Pancreas (tissue), 10 donors: ENCODE data around the gene PALM. TPM values are rescaled to one million over a fixed set of nuclear protein-coding genes. Genes with fewer than 3 reads are reported as not detected.

Experiments used
- ATAC-seq, 4 donors: fragments of 200-7000 bp; cut with Tn5 transposase; one replicate each; pipeline versions ENCODE4 v1.8.0 to v1.9.1; 2020; ENCODE audit warnings: mild to moderate bottlenecking in 4 of 4, moderate library complexity in 4 of 4
- DNase-seq, 6 donors: peaks; one replicate each; pipeline ENCODE4 v3.0.0-alpha.2; 2020
- FAIRE-seq: peaks from 2 replicates; lab custom pipeline; 2012; peaks lifted over from hg19 to GRCh38; lab: Jason Lieb, UNC
- H3K27ac ChIP-seq, 4 donors: fragments of 200-600 bp; sonication (generic); 1 replicate in 3 of 4; 2 replicates in 1 of 4; pipeline versions ENCODE4 v1.5.0 to v1.8.0; 2020
- H3K27me3 ChIP-seq, 4 donors: fragments of 200-600 bp; one replicate each; pipeline ENCODE4 v1.8.0; 2021
- H3K36me3 ChIP-seq, 3 donors: fragments of 200-600 bp; sonication (generic) in 1 of 3; one replicate each; pipeline versions ENCODE4 v1.5.0 to v1.8.0; 2020 to 2021
- H3K4me1 ChIP-seq, 3 donors: fragments of 200-600 bp; one replicate each; pipeline ENCODE4 v1.8.0; 2021
- H3K4me3 ChIP-seq, 4 donors: fragments of 200-600 bp; sonication (generic) in 2 of 4; one replicate each; pipeline versions ENCODE4 v1.5.0 to v1.8.0; 2020 to 2021
- H3K9me3 ChIP-seq, 4 donors: fragments of 200-600 bp; one replicate each; pipeline ENCODE4 v1.8.0; 2021
- WGBS, 2 donors: extraction: QIAGEN DNeasy Blood & Tissue Kit; methylation state at CpG; one replicate each; pipeline ENCODE4 v1.1.7; 2013; 5-methylcytosine and 5-hydroxymethylcytosine counted together
- intact Hi-C, 3 donors: fragments of 100-400 bp; cut with DNase I; formaldehyde crosslinking; loops; one replicate each; pipeline versions ENCODE4 v1.11.1 to v1.14.2; 2022
- polyA plus RNA-seq, 2 donors: library from polyadenylated mRNA; stranded (reverse); fragments of 200-250 nt; gene quantifications; one replicate each; pipeline ENCODE4 v1.2.3, GENCODE V29; 2013
- total RNA-seq, 6 donors: library from RNA; stranded (reverse); fragmentation: NEBNext Ultra II Directional in 4 of 6; extraction: Animal tissue kit (Norgen Biotek cat#: 25700) in 4 of 6; gene quantifications; one replicate each; pipeline versions ENCODE4 v1.2.1 to v1.2.4, GENCODE V29; 2021 to 2023
- TF ChIP-seq, protein P1 (sequence below), 4 donors: fragments of 200-600 bp; sonication (generic) in 3 of 4; IDR thresholded peaks; one replicate each; pipeline versions ENCODE4 v1.5.0 to v1.8.0; 2021; ENCODE audit warnings: antibody characterized with exemption in 4 of 4
- donor health status: healthy with polysubstance abuse.
- donor health status: DM: no; HTN: no; CAD: no; lungs with moderate emphysema.
- donor health status: DM: no; HTN: no; CAD: no.
- donor health status: control.
- donor health status: control.
- donor health status: Bipolar disorder and iron deficiency.
- donor health status: DM: yes; HTN: yes; CAD: no.
- donor health status: DM: no; HTN: no; CAD: no.
- donor health status: DM: no; HTN: no; CAD: no.
- donor health status: DM: yes; HTN: yes; CAD: no.

PALM gene
- total and polyA plus RNA-seq, 8 donors, result 3.5 to 12.6 (median 6.2) TPM

DNA sequence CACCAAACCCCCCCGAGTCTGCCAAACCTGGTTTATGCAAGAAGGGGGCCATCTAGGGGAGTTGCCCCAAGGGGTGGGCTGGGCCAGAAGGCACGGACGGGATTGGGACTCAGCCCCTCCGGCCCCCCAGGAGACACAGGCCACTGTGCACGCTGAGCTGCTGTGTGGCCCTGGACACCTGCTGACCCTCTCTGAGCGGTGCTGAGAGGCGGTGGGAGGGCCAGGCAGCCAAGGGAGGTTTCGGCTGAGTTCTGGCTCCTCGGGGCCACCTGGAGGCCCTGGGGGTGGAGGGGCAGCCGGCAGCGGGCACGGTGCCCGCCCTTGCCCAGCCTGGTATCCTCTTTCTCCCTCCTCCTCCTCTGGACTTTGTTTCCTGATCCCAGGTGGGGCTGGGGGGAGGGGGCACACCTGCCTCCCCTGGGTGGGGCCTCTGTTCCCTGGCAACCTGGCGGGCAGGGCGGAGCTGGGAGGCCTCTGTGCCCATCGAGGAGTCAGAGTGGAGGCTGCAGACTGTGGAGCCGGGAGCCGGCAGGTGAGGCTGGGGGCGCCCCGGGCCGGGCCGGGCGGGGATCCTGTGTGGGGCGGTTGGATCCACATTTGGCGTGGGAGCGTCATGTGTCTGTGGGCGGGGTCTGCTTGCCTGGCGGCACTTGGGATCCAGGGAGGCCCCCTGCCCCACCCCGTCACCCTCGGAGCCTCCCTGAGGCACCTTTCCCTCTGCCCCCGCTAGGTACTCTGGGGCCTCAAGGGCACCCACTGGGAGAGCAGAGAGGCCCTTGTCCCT is 42.1 kb downstream of the PALM start, which contains the start of gene MISP:
TSS of gene MISP (plus strand) at position 473 of the 784 bp plus-strand sequence. CDS start 5,835 bp downstream, outside the sequence.
- DNase-seq (peak; percentile 35 to 74 (median 51)), FAIRE-seq (no peak), ATAC-seq (peak; percentile 72 to 78 (median 77))
- H3K4me1 ChIP-seq, result no peaks in the 10 kb centered on the region
- H3K9me3 ChIP-seq, result no peaks in the 10 kb centered on the region
- no peaks in the 10 kb centered on the region for H3K36me3 ChIP-seq
- H3K27me3 ChIP-seq, result no peaks in the 10 kb centered on the region
- TF ChIP-seq, protein P1, sequence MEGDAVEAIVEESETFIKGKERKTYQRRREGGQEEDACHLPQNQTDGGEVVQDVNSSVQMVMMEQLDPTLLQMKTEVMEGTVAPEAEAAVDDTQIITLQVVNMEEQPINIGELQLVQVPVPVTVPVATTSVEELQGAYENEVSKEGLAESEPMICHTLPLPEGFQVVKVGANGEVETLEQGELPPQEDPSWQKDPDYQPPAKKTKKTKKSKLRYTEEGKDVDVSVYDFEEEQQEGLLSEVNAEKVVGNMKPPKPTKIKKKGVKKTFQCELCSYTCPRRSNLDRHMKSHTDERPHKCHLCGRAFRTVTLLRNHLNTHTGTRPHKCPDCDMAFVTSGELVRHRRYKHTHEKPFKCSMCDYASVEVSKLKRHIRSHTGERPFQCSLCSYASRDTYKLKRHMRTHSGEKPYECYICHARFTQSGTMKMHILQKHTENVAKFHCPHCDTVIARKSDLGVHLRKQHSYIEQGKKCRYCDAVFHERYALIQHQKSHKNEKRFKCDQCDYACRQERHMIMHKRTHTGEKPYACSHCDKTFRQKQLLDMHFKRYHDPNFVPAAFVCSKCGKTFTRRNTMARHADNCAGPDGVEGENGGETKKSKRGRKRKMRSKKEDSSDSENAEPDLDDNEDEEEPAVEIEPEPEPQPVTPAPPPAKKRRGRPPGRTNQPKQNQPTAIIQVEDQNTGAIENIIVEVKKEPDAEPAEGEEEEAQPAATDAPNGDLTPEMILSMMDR (IDR thresholded peaks at IDR 0.05), result no peak
- no peak within 1 kb of the TSS for H3K27ac ChIP-seq
- WGBS, 2 donors, result 37 to 39% methylated on average over 26 to 31 of the region's 31 CpGs
- intact Hi-C loops, result no loop called here
- peak within 1 kb of the TSS in 2 of 4 donors; percentile 11 to 20 for H3K4me3 ChIP-seq

- Histone ChIP-seq H3K9me3 (no peaks in the 10 kb centered on the region), H3K27ac (no peak overlapping the region), H3K4me3 (peak overlapping the region in 2 of 4 donors; percentile 11 to 20), H3K36me3 (no peaks in the 10 kb centered on the region), H3K27me3 (no peaks in the 10 kb centered on the region), H3K4me1 (no peaks in the 10 kb centered on the region)
- intact Hi-C loops, result no loop called here
- FAIRE-seq (no peak), ATAC-seq (peak; percentile 19 to 58 (median 38)), DNase-seq (peak in 1 of 6 donors; percentile 38)
- TF ChIP-seq, protein P1 (IDR thresholded peaks at IDR 0.05), result no peak
- 61 to 63% methylated on average over 30 of the region's 30 CpGs for WGBS, 2 donors
Observed at GRCh38 chr19:751501-752341, 43.0 kb downstream of the PALM start.

DNA sequence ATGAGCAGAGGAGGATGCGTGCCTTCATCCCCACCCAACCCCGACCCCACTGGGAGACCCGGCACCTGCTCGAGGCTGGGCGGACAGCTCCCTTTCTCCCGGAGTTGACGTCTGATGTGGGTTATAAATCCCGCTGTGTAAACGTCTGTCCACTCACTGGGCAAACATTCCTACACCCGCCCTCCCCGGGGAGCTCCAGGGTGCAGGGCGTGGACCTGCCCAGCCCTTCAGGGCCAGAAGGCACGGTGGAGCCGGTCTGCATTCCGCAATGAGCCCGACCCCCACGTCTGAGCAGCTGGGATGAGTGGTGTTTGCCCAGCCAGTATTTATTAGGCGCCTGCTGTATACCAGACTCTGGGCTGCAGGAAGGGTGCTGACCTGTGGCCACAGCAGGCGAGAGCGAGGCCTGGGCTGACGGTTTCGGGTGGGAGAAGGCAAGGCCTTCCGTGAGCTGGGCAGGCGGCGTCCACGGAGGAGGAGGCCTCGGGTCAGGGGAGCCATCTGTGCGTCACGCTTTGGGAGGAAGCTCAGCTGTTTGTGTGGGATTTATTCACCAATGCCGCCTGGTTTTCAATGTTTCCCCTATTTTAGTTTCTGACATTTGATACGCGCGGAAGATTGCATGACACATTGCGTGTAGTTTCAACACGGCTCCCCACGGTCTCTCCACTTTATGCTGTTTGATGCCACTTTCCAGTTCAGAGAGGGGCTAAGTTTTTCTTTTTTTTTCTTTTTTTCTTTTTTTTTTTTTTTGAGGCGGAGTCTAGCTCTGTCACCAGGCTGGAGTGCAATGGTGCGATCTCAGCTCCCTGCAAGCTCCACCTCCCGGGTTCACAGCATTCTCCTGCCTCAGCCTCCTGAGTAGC is 44.1 kb downstream of the PALM start:
- H3K9me3 ChIP-seq, result no peaks in the 10 kb centered on the region
- DNase-seq (peak in 2 of 6 donors; percentile 47 to 57), ATAC-seq (peak; percentile 24 to 65 (median 62)), FAIRE-seq (no peak)
- WGBS, 2 donors, result 32 to 33% methylated on average over 38 to 39 of the region's 39 CpGs
- no peak overlapping the region for H3K27ac ChIP-seq
- no peaks in the 10 kb centered on the region for H3K36me3 ChIP-seq
- H3K4me1 ChIP-seq, result no peaks in the 10 kb centered on the region
- H3K27me3 ChIP-seq, result no peaks in the 10 kb centered on the region
- intact Hi-C loops, result no loop called here
- H3K4me3 ChIP-seq, result no peak overlapping the region
- TF ChIP-seq, protein P1 (IDR thresholded peaks at IDR 0.05), result no peak

GRCh38 chr19:754530-754929 is 45.8 kb downstream of the PALM start:
- no peaks in the 10 kb centered on the region for H3K9me3 ChIP-seq
- WGBS, 2 donors, result 84 to 90% methylated on average over 9 of the region's 9 CpGs
- no peaks in the 10 kb centered on the region for H3K27me3 ChIP-seq
- no peak overlapping the region for H3K4me3 ChIP-seq
- ATAC-seq, result no peak
- H3K4me1 ChIP-seq, result no peaks in the 10 kb centered on the region
- no peak for DNase-seq
- intact Hi-C loops, result no loop called here
- TF ChIP-seq, protein P1 (IDR thresholded peaks at IDR 0.05), result no peak
- FAIRE-seq, result no peak
- no peaks in the 10 kb centered on the region for H3K36me3 ChIP-seq
- no peak overlapping the region for H3K27ac ChIP-seq
